Type B pancreatic cell (in vitro differentiated cells): ENCODE measurements around the gene PGF. TPM values are rescaled to one million over a fixed set of nuclear protein-coding genes. Genes with fewer than 3 reads are reported as not detected.
A peak's percentile ranks its signal among the peaks of the same experiment; 100 is the strongest.

Experiments
- DNase-seq: peaks from one replicate; pipeline ENCODE4 v3.0.0; 2021; ENCODE audit warnings: mixed read lengths; ENCODE audit not compliant: unreplicated experiment; ENCODE audit errors: extremely low spot score
- H3K27ac Mint-ChIP-seq: 2 replicates; pipeline ENCODE4 v1.8.0; 2021; ENCODE audit warnings: mild to moderate bottlenecking, mixed read lengths
- H3K27me3 Mint-ChIP-seq: 2 replicates; pipeline ENCODE4 v1.8.0; 2021; ENCODE audit warnings: mixed read lengths
- H3K36me3 Mint-ChIP-seq: 2 replicates; pipeline ENCODE4 v1.8.0; 2021; ENCODE audit warnings: mixed read lengths
- H3K4me1 Mint-ChIP-seq: one replicate; pipeline ENCODE4 v1.8.0; 2021; ENCODE audit warnings: mixed read lengths; ENCODE audit not compliant: unreplicated experiment
- H3K4me3 Mint-ChIP-seq: 2 replicates; pipeline ENCODE4 v1.8.0; 2021; ENCODE audit warnings: mild to moderate bottlenecking, mixed read lengths
- H3K9me3 Mint-ChIP-seq: 2 replicates; pipeline ENCODE4 v1.8.0; 2021; ENCODE audit warnings: mixed read lengths
- CTCF ChIP-seq: fragments of 200-600 bp; sonication (generic); conservative IDR thresholded peaks from 2 replicates; pipeline ENCODE4 v1.5.0; 2021; ENCODE audit warnings: antibody characterized with exemption, mild to moderate bottlenecking
- total RNA-seq: library from RNA; stranded (reverse); gene quantifications from 2 replicates; pipeline ENCODE4 v1.2.1, GENCODE V29; 2021; ENCODE audit warnings: low replicate concordance

PGF gene
- total RNA-seq, 1 donor from 2014 or later: 16.8 TPM

GRCh38 chr14:74976264-74977113 is 21.1 kb upstream of the PGF start:
- Mint-ChIP-seq H3K27ac (peak overlapping the region; percentile 7), H3K4me1 (peaks cover 46% of the 10 kb centered on the region), H3K4me3 (peak overlapping the region; percentile 41), H3K27me3 (peaks cover 13% of the 10 kb centered on the region), H3K36me3 (no peaks in the 10 kb centered on the region), H3K9me3 (no peaks in the 10 kb centered on the region)
- TF ChIP-seq CTCF: no peak
- DNase-seq: peak; percentile 42

- Mint-ChIP-seq H3K4me1 (peaks cover 42% of the 10 kb centered on the region), H3K9me3 (no peaks in the 10 kb centered on the region), H3K27me3 (peaks cover 13% of the 10 kb centered on the region), H3K27ac (no peak overlapping the region), H3K4me3 (no peak overlapping the region), H3K36me3 (no peaks in the 10 kb centered on the region)
- DNase-seq: no peak
- no peak for TF ChIP-seq CTCF
Observed at GRCh38 chr14:74975059-74975810, 19.8 kb upstream of the PGF start.

- DNase-seq: no peak
- peaks cover 13% of the 10 kb centered on the region for H3K27me3 Mint-ChIP-seq
- no peak for TF ChIP-seq CTCF
- peak overlapping the region; percentile 40 for H3K4me3 Mint-ChIP-seq
- H3K4me1 Mint-ChIP-seq: peaks cover 35% of the 10 kb centered on the region
- no peak overlapping the region for H3K27ac Mint-ChIP-seq
- H3K9me3 Mint-ChIP-seq: no peaks in the 10 kb centered on the region
- no peaks in the 10 kb centered on the region for H3K36me3 Mint-ChIP-seq
Observed at GRCh38 chr14:74974364-74975058, 19.1 kb upstream of the PGF start.

GRCh38 chr14:74973905-74974363 is 18.5 kb upstream of the PGF start:
- no peaks in the 10 kb centered on the region for H3K9me3 Mint-ChIP-seq
- no peak for TF ChIP-seq CTCF
- peaks cover 11% of the 10 kb centered on the region for H3K27me3 Mint-ChIP-seq
- H3K4me1 Mint-ChIP-seq: peaks cover 32% of the 10 kb centered on the region
- no peak overlapping the region for H3K27ac Mint-ChIP-seq
- no peak for DNase-seq
- H3K36me3 Mint-ChIP-seq: no peaks in the 10 kb centered on the region
- peak overlapping the region; percentile 40 for H3K4me3 Mint-ChIP-seq

- Mint-ChIP-seq H3K36me3 (no peaks in the 10 kb centered on the region), H3K27ac (no peak overlapping the region), H3K27me3 (peaks cover 8% of the 10 kb centered on the region), H3K4me3 (no peak overlapping the region), H3K4me1 (peaks cover 27% of the 10 kb centered on the region), H3K9me3 (no peaks in the 10 kb centered on the region)
- no peak for TF ChIP-seq CTCF
- DNase-seq: no peak
Observed at GRCh38 chr14:74973003-74973653, 17.7 kb upstream of the PGF start.
